Skeletal muscle cell (primary cell): Measurements from ENCODE around the gene HMGB4.

Experiments
- DNase-seq: peaks from one replicate; pipeline ENCODE4 v3.0.0-alpha.2; 2010; ENCODE audit warnings: low read depth
- H3K4me3 ChIP-seq: 2 replicates; pipeline ENCODE4 v1.5.1; 2011; ENCODE audit warnings: low read depth, mild to moderate bottlenecking, control low read depth, low read length, moderate library complexity

HMGB4 gene, protein sequence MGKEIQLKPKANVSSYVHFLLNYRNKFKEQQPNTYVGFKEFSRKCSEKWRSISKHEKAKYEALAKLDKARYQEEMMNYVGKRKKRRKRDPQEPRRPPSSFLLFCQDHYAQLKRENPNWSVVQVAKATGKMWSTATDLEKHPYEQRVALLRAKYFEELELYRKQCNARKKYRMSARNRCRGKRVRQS

GRCh38 chr1:33863779-33864178, at the start of gene HMGB4:
TSS of gene HMGB4 (plus strand) at chr1:33864079. CDS start at chr1:33864192, 113 bp downstream.
- H3K4me3 ChIP-seq, result no peak within 1 kb of the TSS
- no peak for DNase-seq

DNA sequence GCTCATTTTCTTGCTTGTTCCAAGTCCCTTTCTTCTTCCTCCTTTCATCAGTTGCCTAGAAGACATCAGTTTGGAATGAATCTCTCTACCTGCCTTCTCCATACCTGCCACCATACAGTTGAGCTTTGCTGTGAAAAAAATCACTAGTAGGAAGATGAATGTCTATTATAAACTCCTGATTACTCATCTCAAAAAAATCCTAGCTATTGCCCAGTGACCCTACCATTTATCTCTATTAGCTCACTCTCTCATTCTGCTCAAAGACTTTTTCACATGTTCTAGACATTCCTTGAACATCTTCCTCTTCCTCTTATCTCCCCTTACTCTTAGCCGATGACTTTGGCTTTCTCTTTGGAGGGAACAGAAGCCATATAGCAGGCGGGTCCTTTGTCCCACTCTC, 49.7 kb upstream of the HMGB4 start:
- no peak overlapping the region for H3K4me3 ChIP-seq
- DNase-seq, result no peak

DNA sequence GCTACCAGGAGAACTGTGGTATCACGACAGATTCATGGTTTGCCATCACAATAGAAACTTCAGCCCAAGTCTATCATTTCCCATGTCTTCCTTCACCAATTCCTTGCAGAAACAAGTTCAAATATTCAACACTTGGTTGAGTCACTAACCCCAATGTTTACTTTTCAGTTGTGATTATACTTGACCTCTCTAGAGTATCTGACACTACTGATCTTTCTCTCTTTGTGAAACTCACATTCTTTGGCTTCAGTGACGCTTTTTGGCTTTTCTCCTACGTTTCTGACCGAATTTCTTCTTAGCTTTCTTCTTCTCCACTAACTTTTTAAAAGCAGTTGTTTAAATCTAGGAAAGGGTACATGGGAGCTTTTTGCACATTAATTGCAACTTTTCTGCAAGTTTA, 48.8 kb upstream of the HMGB4 start:
- H3K4me3 ChIP-seq, result no peak overlapping the region
- peak; percentile 0 for DNase-seq

- DNase-seq, result no peak
- H3K4me3 ChIP-seq, result no peak overlapping the region
Observed at GRCh38 chr1:33818071-33818470, 45.8 kb upstream of the HMGB4 start.

- H3K4me3 ChIP-seq, result no peak overlapping the region
- DNase-seq, result no peak
Observed at GRCh38 chr1:33819290-33819912, 44.5 kb upstream of the HMGB4 start.

DNA sequence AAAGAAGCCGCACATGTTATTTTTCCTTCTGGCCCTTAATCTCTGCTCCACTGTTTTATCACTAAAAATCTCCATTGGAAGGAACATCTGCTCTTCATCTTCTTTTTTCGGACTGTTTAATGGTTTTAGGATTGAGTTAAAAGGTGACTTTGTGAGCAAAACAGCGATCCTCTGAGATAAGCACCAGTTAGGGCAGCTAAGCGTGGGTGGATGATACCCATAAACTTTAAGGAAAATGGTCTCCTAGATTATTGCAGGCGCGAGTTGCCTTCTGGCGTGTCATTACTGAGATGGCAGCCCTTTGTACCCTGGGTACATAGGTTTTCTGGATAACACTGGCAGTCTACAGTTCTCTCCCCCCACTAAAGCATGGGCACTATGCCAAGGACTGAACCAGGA, 44.0 kb upstream of the HMGB4 start:
- H3K4me3 ChIP-seq, result no peak overlapping the region
- no peak for DNase-seq

DNA sequence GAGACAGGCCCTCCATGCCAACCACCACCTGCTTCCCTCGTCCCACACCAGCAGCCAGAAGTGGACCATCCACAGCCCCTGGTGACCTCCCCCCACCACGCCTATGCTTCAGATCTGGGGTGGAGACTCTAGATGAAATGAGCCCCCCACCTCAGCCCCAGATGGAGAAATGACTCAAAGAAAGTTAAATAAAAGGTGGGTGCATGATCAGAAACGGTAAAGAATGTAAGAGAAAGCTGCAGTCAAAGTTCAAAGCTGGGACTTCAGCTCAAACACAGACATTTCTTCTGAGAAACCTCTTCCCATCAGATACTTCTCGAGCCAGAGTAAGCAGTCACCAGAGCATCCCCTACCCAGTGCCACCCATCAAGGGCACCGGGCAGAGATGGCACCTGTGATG, 43.1 kb upstream of the HMGB4 start:
- no peak for DNase-seq
- no peak overlapping the region for H3K4me3 ChIP-seq

DNA sequence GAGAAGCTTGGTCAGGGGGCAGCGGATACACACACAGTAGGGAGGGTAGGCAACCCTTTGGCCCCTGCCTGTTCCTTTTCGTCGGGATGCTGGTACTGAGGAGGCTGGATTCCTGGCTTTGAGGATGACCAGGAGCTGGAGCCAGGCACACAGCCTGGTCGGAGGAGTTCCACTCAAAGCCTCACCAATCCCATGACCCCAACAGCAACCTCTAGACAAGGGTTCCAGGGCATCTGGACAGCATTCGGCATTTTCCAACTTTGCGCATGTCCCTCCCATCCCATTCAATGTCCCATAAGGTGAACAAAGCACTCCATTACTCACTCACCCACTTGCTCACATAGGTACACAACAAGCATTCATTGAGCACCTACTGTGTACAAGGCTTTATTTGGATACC, 42.6 kb upstream of the HMGB4 start:
- no peak for DNase-seq
- H3K4me3 ChIP-seq, result no peak overlapping the region

- H3K4me3 ChIP-seq, result no peak overlapping the region
Observed at GRCh38 chr1:33822396-33822795, 41.5 kb upstream of the HMGB4 start.

GRCh38 chr1:33823401-33823800, 40.5 kb upstream of the HMGB4 start:
- no peak overlapping the region for H3K4me3 ChIP-seq
- DNase-seq, result no peak

More at GRCh38 chr1:33822396-33822795, 41.5 kb upstream of the HMGB4 start:
- DNase-seq, result no peak

DNA sequence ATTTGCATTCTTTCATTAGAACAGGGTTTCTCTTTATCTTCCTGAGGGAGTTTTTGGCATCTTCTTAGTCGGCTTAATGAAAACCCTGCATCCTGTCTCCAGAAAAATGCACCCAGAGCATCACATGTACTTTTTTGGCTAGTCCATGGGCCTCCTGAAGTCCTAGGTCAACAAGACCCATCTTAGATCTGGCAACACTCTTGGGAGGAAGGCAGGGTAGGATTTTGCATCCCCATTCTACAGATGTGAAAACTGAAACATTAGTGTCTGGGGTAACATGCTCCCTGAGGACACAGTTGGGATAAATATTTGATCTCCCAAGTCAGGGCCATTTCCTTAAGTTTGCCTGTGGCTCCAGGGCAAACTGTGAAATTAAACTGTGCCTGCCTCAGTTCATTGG, 40.0 kb upstream of the HMGB4 start:
- no peak overlapping the region for H3K4me3 ChIP-seq
- DNase-seq, result no peak

- no peak for DNase-seq
- H3K4me3 ChIP-seq, result no peak overlapping the region
Observed at GRCh38 chr1:33824321-33824720, 39.6 kb upstream of the HMGB4 start.

DNA sequence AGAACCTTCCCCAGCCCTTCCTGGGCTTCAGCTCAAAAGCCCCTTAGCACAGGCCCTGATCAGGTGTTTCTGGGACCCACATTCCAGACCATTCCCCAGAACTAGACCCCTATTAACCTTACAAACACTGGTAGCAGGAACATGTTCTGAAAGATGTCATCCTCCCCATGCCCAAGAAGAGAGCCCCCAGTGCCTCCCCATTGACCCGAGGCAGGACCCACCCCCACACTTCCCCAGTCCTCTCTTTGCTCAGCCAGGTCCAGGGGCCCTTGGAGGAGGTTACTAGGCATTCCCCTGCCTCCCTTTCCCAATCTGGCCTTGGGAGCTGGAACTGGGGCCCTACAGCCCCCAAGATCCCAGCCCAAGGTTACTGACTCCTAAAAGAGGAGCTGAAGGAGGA, 38.9 kb upstream of the HMGB4 start:
- no peak overlapping the region for H3K4me3 ChIP-seq
- no peak for DNase-seq

GRCh38 chr1:33825506-33825905, 38.4 kb upstream of the HMGB4 start:
- H3K4me3 ChIP-seq, result no peak overlapping the region

GRCh38 chr1:33826311-33826710, 37.6 kb upstream of the HMGB4 start:
- DNase-seq, result no peak
- H3K4me3 ChIP-seq, result no peak overlapping the region

More at GRCh38 chr1:33825506-33825905, 38.4 kb upstream of the HMGB4 start:
- DNase-seq, result no peak

DNA sequence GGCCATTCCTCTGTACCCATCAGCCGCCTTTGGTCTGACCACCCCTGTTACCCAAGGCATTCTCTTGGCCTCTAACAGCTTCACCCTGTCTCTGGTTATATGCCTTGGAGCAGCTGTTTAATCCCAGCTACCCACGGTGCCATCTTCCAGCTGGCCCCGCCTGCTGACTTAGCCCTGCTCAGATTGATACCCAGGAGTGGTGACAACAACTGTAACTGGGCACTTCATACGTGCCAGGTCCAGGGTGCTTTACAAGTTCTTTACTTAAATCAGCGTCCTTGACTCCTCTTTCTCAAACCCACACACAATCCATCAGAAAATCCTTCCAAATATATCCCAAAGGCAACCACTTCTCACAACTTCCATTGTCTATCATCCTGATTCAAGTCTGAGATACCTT, 37.2 kb upstream of the HMGB4 start:
- no peak overlapping the region for H3K4me3 ChIP-seq
- no peak for DNase-seq

GRCh38 chr1:33828059-33828458, 35.8 kb upstream of the HMGB4 start:
- no peak overlapping the region for H3K4me3 ChIP-seq

DNA sequence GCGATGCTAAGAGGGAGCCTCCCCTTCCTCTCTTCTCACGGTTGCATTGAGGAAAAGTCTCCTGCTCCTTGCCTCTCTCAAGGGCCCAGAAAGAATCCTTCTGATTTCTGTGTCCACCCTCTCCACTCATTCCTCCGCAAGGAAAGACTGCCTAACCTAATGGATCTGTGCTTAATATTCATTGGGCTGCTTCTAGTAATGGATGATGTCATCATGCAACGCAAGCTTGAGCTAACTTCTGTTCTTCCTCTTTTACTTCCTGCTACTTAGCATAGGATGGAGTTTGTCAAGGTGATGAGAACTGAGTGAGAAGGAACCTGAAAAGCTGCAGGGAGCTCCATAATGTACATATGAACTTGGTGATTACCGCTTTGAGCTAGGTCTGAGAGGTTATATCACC, 35.2 kb upstream of the HMGB4 start:
- no peak for DNase-seq
- H3K4me3 ChIP-seq, result no peak overlapping the region

More at GRCh38 chr1:33828059-33828458, 35.8 kb upstream of the HMGB4 start:
- DNase-seq, result no peak

GRCh38 chr1:33836911-33837310, 27.0 kb upstream of the HMGB4 start:
- no peak overlapping the region for H3K4me3 ChIP-seq
- DNase-seq, result no peak

GRCh38 chr1:33837635-33838034, 26.2 kb upstream of the HMGB4 start:
- H3K4me3 ChIP-seq, result no peak overlapping the region
- no peak for DNase-seq

GRCh38 chr1:33841494-33841893, 22.4 kb upstream of the HMGB4 start:
- no peak for DNase-seq
- no peak overlapping the region for H3K4me3 ChIP-seq
